Suppressor macrophage treated with lipopolysaccharide for 1 hour (primary cell): ENCODE measurements around the gene LIMS1.
A peak's percentile ranks its signal among the peaks of the same experiment; 100 is the strongest.
"Not testable (repeated sequence)": the region's sequence is repeated elsewhere in the genome, so short reads cannot be mapped to it uniquely, and the experiment has no call there.

ENCODE experiments used
- DNase-seq, 3 donors: peaks; one replicate each; pipeline ENCODE4 v3.0.0-alpha.2; 2020 to 2022

Gene LIMS1

DNA sequence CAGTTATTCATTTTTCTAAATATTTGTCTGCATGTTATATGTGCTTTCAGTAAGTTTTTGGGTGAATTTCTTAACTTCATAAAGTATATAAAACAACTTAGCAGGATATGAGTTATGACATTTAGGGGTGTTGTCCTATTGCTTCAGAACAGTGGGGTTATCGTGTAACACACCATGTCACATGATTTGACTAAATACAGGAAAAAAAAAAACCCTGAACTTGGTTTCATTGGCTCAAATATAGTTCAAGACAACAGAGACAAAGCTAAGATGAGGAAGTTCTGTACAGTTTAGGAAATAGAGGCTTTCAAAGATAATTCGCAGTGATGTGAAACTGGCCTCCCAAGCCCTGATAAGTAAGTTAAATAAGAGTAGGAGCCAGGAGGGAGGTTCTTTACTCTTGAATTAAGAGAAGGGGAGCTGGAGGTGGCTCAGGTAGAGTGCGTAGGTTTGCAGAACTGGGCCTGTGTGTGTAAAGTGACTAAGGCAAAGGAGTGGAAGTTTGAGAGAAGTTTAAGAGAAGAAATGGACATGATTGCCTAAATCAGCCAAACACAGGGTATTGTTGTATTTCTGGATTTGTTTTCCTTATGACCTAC lies 53.9 kb downstream of the LIMS1 start:
- peak; percentile 65 to 92 (median 87) for DNase-seq

GRCh38 chr2:108589372-108589771 lies 55.1 kb downstream of the LIMS1 start:
- no peak for DNase-seq

- peak in 2 of 3 donors; percentile 58 to 62 for DNase-seq
Measured at GRCh38 chr2:108589781-108590180, 55.5 kb downstream of the LIMS1 start.

DNA sequence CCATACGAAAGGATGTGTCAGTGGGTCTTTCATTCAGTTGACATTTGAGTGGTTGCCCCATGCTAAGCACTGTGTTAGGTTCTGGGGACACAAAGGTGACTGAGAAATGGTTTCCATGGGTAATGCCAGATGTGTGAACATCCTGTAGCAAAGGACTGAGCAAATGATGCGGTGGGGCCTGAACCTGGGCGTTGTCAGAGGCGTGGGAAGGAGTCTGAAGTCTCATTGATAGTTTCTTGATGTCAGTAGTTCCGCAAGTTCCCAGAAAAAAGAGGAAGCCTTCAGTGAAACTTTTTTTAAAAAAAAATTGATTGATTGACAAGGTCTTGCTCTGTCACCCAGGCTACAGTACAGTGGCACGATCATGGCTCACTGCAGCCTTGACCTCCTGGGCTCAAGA lies 56.9 kb downstream of the LIMS1 start:
- DNase-seq: peak; percentile 76 to 89 (median 85)

DNA sequence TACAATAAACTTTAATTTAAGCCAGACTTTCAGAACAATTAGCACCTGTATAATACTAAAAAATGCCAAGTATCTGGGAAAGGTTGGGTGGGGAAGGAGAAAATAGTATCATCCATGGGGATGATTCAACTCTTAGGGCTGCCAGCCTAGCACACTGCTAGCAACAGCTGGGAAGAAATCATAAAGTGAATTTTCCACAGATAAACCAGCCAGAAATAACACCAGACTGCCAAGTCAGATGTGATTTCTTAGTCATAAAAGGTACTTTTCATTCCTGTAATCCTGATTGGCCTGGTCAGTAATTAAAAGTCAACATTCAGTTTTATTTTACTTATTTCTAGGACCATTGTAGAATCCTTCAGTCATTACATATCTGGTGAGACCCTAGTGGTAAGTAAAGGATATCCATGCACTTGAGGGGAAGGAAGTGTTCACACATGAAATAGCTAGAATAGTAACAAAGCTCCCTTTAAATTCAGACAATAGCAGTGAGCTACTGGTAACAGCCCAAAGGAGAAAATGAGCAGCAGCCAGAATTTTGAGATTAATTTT lies 59.4 kb downstream of the LIMS1 start:
- DNase-seq: no peak

DNA sequence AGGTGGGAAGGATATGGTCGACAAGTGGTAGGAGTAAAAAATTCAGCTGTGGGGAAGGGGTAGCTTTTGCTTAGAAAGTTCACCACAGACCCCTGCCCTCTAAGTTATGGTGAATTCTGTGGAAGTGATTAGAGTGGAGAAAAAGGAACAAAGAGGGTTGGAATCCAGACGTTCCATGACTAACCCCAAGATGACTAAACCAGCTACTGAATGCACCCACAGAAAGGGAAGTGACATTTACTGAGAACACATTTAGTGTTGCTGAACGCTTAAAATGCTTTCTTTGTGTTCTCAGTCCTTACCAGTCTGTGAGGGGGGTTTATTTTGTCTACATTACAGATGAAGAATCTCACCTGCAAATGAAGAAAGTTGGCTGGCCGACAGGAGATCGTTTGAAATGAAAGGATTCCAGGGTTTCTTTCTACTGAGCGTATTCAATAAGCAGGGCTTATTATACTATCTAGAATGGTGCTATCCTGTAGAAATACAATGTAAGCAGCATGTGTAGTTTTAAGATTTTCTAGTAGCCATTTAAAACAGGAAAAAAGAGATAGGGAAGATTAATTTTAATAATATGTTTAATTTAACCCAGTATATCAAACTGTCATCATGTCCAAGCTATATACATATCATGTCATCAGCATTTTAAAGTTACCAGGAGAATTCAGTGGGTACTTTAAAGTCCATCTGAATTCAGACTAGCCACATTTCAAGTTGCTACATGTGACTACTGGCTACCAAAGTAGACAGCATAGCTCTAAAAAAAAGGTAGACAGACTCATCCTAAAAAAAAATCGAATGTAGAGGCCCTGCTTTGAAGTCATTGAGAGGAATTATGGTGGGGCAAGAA lies 60.1 kb downstream of the LIMS1 start:
- peak; percentile 78 to 92 (median 90) for DNase-seq

DNA sequence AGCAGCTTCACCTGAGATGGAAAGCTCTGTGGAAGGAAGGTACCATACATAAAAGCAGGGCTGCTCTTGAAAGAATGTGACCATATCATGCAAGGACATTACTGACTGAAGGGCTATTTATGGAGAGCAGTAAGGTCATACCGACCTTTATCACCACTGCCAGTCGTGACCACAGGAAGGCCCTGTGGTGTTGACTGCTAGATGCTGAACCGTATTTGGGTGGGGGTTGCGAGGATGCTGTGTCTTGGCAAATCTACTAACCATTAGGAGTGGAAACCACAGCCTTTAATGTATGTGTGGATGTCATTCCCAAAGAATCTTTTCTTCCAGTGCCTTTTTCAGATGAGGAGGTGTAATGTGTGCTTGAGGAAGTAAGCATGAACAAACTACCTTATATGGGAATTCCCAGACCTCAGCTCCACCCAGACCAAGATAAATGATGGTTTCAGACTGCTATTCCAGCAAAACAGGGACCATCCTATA lies 60.8 kb downstream of the LIMS1 start:
- peak in 1 of 3 donors; percentile 42 for DNase-seq

GRCh38 chr2:108595771-108596170 lies 61.5 kb downstream of the LIMS1 start:
- not testable (repeated sequence) for DNase-seq

GRCh38 chr2:108597105-108597744 lies 63.0 kb downstream of the LIMS1 start:
- DNase-seq: peak in 1 of 3 donors; percentile 47

DNA sequence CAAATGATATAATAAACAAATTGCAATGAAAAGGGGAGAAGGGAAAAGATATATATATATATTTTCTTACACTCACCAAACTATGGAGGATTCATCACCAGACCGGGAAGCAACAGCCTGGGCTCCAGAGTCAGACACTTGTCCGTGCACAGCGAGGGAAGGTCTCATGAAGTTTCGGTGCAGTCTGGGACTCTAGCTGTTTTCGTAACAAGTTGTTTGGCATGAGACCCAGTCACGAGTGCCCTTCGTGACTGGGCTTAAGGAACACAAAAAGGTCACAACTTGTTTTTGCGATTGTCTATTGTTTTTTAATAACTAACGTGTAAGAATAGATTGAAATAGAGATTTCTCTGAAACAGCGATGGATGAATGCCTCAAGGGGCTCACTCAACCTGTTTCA lies 66.9 kb downstream of the LIMS1 start:
- DNase-seq: not testable (repeated sequence)

GRCh38 chr2:108602422-108602821 lies 68.2 kb downstream of the LIMS1 start:
- no peak for DNase-seq

GRCh38 chr2:108604196-108604595 lies 69.9 kb downstream of the LIMS1 start:
- DNase-seq: peak in 2 of 3 donors; percentile 45 to 55

- no peak for DNase-seq
Measured at GRCh38 chr2:108605947-108606346, 71.7 kb downstream of the LIMS1 start.

- peak; percentile 55 to 61 (median 56) for DNase-seq
Measured at GRCh38 chr2:108607706-108608301, 73.5 kb downstream of the LIMS1 start.

DNA sequence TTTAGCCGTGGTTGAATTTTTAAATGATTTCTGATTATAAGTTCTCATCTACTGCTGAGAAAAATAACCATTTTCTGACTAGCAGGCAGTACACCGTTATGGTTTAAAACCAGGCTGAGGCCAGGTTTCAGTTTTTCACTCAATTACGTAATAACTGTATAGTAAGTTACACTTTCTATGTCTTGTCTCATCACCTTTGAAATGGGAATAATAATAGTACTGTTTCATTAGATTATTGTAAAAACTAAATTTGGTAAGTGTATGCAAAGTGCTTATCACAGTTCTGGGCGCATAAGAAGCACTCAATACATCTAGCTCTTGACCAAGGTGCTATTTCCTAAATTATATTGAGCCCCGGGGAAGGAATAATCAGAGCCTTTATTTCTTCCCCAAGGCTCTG lies 76.8 kb downstream of the LIMS1 start:
- no peak for DNase-seq

GRCh38 chr2:108612153-108612513 lies 77.9 kb downstream of the LIMS1 start:
- DNase-seq: peak; percentile 71 to 80 (median 72)

GRCh38 chr2:108612514-108613183 lies 78.4 kb downstream of the LIMS1 start:
- DNase-seq: no peak

DNA sequence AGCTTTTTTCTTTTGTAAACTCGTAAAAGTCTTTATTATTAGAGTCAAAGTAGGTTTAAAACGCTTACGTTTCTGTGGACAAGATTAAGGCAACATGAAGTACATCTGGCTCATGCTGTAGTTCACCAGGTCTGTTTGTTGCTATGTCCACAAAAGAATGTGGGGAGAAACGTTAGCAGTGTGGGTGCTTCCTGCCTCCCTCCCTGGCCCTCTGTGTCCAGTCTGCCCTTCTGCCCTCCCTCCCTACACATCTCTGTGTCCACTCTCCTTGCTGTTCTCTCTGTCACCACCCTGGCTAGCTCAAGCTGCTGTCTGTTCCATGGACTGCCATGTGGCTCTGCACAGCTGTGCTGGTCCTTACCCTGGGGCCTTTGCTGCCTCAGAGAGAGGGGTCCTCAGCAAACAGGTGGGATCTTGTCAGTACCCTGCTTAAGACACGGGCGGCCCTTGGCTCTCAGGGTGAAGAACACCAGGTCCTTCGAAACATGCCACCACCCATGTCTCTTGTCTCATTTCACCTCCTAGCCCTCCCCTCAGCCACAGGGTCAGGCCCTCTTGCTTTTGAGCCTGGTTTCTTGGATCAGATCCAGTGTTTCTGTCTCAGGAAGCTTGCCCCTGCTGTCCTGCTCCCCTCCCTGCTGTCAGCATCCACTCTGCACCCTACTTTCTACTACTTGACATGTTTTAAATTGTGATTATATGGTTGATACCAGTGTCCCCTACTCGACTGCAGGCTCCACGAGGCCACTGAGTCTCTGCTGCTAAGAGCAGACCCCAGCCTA lies 79.2 kb downstream of the LIMS1 start:
- no peak for DNase-seq

- DNase-seq: no peak
Measured at GRCh38 chr2:108614043-108614545, 79.8 kb downstream of the LIMS1 start.

DNA sequence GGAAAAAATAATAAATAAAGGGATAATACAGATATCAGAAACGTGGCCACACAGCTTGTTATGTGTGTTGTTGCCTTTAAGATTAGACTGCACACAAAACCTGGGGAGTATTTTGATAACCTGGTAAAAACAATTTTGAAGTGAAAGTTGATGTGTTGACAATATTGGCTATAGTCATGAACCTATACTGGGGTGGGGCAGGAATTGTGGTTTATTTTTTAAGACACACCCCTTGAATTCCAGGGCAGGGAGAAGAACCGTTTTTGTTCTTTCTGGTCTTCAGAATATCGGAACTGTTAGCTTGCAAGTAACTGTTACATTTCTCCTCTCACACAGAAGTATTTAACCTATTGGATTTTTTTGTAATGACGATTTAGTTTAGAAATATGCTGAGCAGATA lies 80.4 kb downstream of the LIMS1 start:
- DNase-seq: no peak

DNA sequence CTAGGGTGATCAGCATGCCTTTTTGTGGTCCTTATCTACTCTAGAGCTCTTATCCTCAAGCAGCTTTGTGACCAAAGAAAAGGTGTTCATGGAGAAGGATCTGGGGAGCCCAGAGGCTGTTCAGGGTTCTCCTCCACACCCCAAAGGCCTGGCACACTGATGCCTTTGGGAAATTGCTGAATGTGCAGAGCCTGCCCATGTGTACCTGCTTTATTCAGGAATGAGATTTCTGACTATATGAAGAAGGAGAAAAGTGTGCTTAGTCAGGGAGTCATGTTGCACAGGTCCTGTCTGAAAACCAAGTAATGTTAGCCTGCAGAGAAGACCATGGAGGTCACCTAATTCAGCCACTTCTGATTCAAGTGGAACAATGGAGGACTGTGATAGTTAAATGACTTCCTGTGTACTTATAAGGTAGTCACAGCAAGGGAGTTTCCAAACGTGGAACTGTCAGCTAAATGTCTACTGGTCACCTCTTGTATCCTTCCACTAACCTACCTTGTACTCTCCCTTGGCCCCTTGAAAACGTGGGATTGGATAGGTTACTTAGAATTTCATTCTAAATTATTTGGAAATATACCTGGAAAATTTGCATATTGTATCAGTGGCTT lies 81.3 kb downstream of the LIMS1 start:
- DNase-seq: no peak
